GM12878 (cell line): ENCODE results near the gene MRRF. TPM values are rescaled to one million over a fixed set of nuclear protein-coding genes. Genes with fewer than 3 reads are reported as not detected.

Experiments
- ATAC-seq: fragments of 200-7000 bp; cut with Tn5 transposase; 3 replicates; pipeline ENCODE4 v1.9.1; 2020; ENCODE audit warnings: mild to moderate bottlenecking, moderate library complexity
- BruUV-seq: library from RNA; stranded (reverse); fragments of 400-500 nt; replicated peaks from 2 replicates; lab custom pipeline; 2021; lab: Mats Ljungman, UMichigan
- CTCF ChIA-PET: fragments of 300-600 bp; sonication (Branson Sonifier 250); formaldehyde crosslinking; extraction: SDS; loops from one replicate; lab custom pipeline; 2021; ENCODE audit warnings: inconsistent platforms; lab: Yijun Ruan, JAX
- POLR2A ChIA-PET: fragments of 350-600 bp; formaldehyde crosslinking; extraction: SDS; loops from one replicate; lab custom pipeline; 2021; ENCODE audit warnings: inconsistent platforms; lab: Charles Lee
- RAD21 ChIA-PET: fragments of 300-600 bp; sonication (Branson Sonifier 250); formaldehyde crosslinking; loops from one replicate; lab custom pipeline; 2023; ENCODE audit warnings: antibody characterized with exemption; ENCODE audit not compliant: unreplicated experiment; lab: Charles Lee
- SMC1A ChIA-PET: fragments of 300-600 bp; sonication (Branson Sonifier 250); formaldehyde crosslinking; loops from one replicate; lab custom pipeline; 2023; ENCODE audit not compliant: unreplicated experiment, uncharacterized antibody; lab: Charles Lee
- DNase-seq: peaks from one replicate; pipeline ENCODE4 v3.0.0-alpha.2; 2011; ENCODE audit warnings: low read depth, low spot score
- FAIRE-seq: peaks from 3 replicates; lab custom pipeline; 2011; peaks lifted over from hg19 to GRCh38; lab: Jason Lieb, UNC
- H2AFZ ChIP-seq: 2 replicates; pipeline ENCODE4 v1.6.0; 2011; ENCODE audit warnings: low read depth, low read length, control low read depth; ENCODE audit not compliant: control insufficient read depth
- H3K27ac ChIP-seq: 2 replicates; pipeline ENCODE4 v1.5.1; 2011; ENCODE audit warnings: control low read depth; ENCODE audit not compliant: control insufficient read depth, insufficient read depth
- H3K27me3 ChIP-seq, 2 experiments: replicated peaks in 1 of 2; 2 replicates each; pipeline versions ENCODE4 v1.6.0 to v1.6.1; 2011; ENCODE audit warnings: low read length in 1 of 2; ENCODE audit not compliant: control insufficient read depth in 2 of 2, insufficient read depth in 2 of 2
- H3K36me3 ChIP-seq, 2 experiments: 2 replicates each; pipeline ENCODE4 v1.5.1; 2011; ENCODE audit warnings: low read length in 1 of 2; ENCODE audit not compliant: control insufficient read depth in 2 of 2, insufficient read depth in 2 of 2
- H3K4me1 ChIP-seq: 2 replicates; pipeline ENCODE4 v1.6.1; 2011; ENCODE audit warnings: mild to moderate bottlenecking, low read length, moderate library complexity, mixed read lengths; ENCODE audit not compliant: control insufficient read depth, insufficient read depth
- H3K4me2 ChIP-seq: 2 replicates; pipeline ENCODE4 v1.6.0; 2011; ENCODE audit warnings: control low read depth; ENCODE audit not compliant: control insufficient read depth, insufficient read depth
- H3K4me3 ChIP-seq: fragments of 200-600 bp; sonication (generic); 2 replicates; pipeline ENCODE4 v1.5.1; 2016
- H3K79me2 ChIP-seq: 2 replicates; pipeline ENCODE4 v1.6.0; 2011; ENCODE audit warnings: low read length; ENCODE audit not compliant: control insufficient read depth, insufficient read depth
- H3K9ac ChIP-seq: 2 replicates; pipeline ENCODE4 v1.8.0; 2011; ENCODE audit warnings: low read length, control low read depth, mixed read lengths; ENCODE audit not compliant: control insufficient read depth, insufficient read depth
- H3K9me3 ChIP-seq: replicated peaks from 3 replicates; pipeline ENCODE4 v1.5.1; 2011; ENCODE audit warnings: mild to moderate bottlenecking, low read length; ENCODE audit not compliant: control insufficient read depth, insufficient read depth
- H4K20me1 ChIP-seq: 2 replicates; pipeline ENCODE4 v1.6.0; 2011; ENCODE audit not compliant: control insufficient read depth, insufficient read depth
- BCL11A ChIP-seq: IDR thresholded peaks from 2 replicates; pipeline ENCODE4 v1.6.1; 2011; ENCODE audit warnings: low read depth, low read length
- CHD1 ChIP-seq: IDR thresholded peaks from 2 replicates; pipeline ENCODE4 v1.6.1; 2012; ENCODE audit warnings: low read depth, low read length, improper control_type of control experiment
- EED ChIP-seq: sonication (generic); IDR thresholded peaks from 2 replicates; pipeline ENCODE4 v1.6.1; 2016; ENCODE audit warnings: antibody characterized with exemption, low read depth
- KDM1A ChIP-seq: fragments of 200-600 bp; sonication (generic); IDR thresholded peaks from 2 replicates; pipeline ENCODE4 v1.6.1; 2016; ENCODE audit warnings: borderline replicate concordance
- MYB ChIP-seq: fragments of 150-350 bp; IDR thresholded peaks from 2 replicates; pipeline ENCODE4 v1.6.1; 2014; ENCODE audit warnings: mild to moderate bottlenecking, low read depth, low read length, borderline replicate concordance
- NR2C1 ChIP-seq: fragments of 450-650 bp; IDR thresholded peaks from 2 replicates; pipeline ENCODE4 v1.6.1; 2017; ENCODE audit warnings: antibody characterized with exemption, mild to moderate bottlenecking, moderate library complexity
- NR2F1 ChIP-seq: fragments of 450-650 bp; conservative IDR thresholded peaks from 2 replicates; pipeline ENCODE4 v1.6.1; 2017; ENCODE audit warnings: mild to moderate bottlenecking
- PML ChIP-seq: IDR thresholded peaks from 2 replicates; pipeline ENCODE4 v1.6.1; 2012; ENCODE audit warnings: low read length, inconsistent platforms
- RELA ChIP-seq: fragments of 450-650 bp; IDR thresholded peaks from 2 replicates; pipeline ENCODE4 v1.8.0; 2014; ENCODE audit warnings: borderline replicate concordance; ENCODE audit not compliant: partially characterized antibody
- TCF12 ChIP-seq: IDR thresholded peaks from 2 replicates; pipeline ENCODE4 v1.6.1; 2011; ENCODE audit warnings: low read depth, mild to moderate bottlenecking, low read length
- WRNIP1 ChIP-seq: IDR thresholded peaks from 2 replicates; pipeline ENCODE4 v1.6.1; 2011; ENCODE audit warnings: low read depth, low read length, improper control_type of control experiment, borderline replicate concordance
- ZSCAN29 ChIP-seq: fragments of 450-650 bp; IDR thresholded peaks from 2 replicates; pipeline ENCODE4 v1.6.1; 2017; ENCODE audit warnings: mild to moderate bottlenecking, moderate library complexity
- WGBS: methylation state at CpG from one replicate; pipeline ENCODE4 v1.1.6; 2016; ENCODE audit warnings: low lambda C conversion rate; ENCODE audit not compliant: insufficient replicate concordance, insufficient coverage; ENCODE audit errors: missing lambda C conversion rate; 5-methylcytosine and 5-hydroxymethylcytosine counted together
- in situ Hi-C: fragments of 300-500 bp; cut with MboI; formaldehyde crosslinking; loops from 9 replicates; pipeline ENCODE4 v1.14.3; 2018; ENCODE audit warnings: mixed read lengths
- intact Hi-C: fragments of 100-400 bp; cut with micrococcal nuclease; formaldehyde crosslinking; loops from one replicate; pipeline ENCODE4 v1.14.2; 2022; ENCODE audit not compliant: unreplicated experiment
- polyA plus RNA-seq, 11 experiments: library from polyadenylated mRNA; depleted of rRNA in 4 of 11; unstranded in 6 of 11; stranded (reverse) in 5 of 11; fragments of >200 nt; fragmentation: Nextera tagmentation in 4 of 11; fragmentation: Illumina TruSeq in 1 of 11; extraction: Ambion mirVana in 4 of 11; extraction: Trizol in 1 of 11; gene quantifications; 1 replicate in 1 of 11; 2 replicates in 10 of 11; pipeline versions ENCODE4 v1.2.1 to v1.2.3, GENCODE V29; 2011 to 2016; ENCODE audit warnings: inconsistent platforms in 2 of 11, missing spikeins in 2 of 11, low read depth in 1 of 11
- total RNA-seq, 4 experiments: library from RNA; depleted of rRNA in 3 of 4; stranded (reverse); fragments of >200 nt in 3 of 4; fragmentation: Illumina TruSeq in 1 of 4; extraction: Trizol in 1 of 4; gene quantifications; 2 replicates each; pipeline versions ENCODE4 v1.2.1 to v1.2.3, GENCODE V29; 2013 to 2021
- TF ChIP-seq, protein P1 (sequence below): fragments of 450-650 bp; IDR thresholded peaks from 2 replicates; pipeline ENCODE4 v1.6.1; 2016; ENCODE audit warnings: mild to moderate bottlenecking, moderate library complexity, borderline replicate concordance

Gene MRRF
- total and polyA plus RNA-seq, 10 of the 15 experiments (the other 5 are each of a cell fraction or from before 2014, with no cell fraction given), result 64.8 to 112 (median 76.4) TPM

GRCh38 chr9:122367065-122367464, 102.4 kb downstream of the MRRF start:
- BruUV-seq, result no TSS peak
- H3K27ac ChIP-seq, result no peak overlapping the region
- SMC1A ChIA-PET, result interaction anchor here (0.6 kb wide), 1 partner anchor 268 kb away, joined by 3 read pairs; no protein-coding TSS in a partner anchor
- H4K20me1 ChIP-seq, result no peaks in the 10 kb centered on the region
- DNase-seq (no peak), FAIRE-seq (no peak), ATAC-seq (no peak)
- H2AFZ ChIP-seq, result peak overlapping the region; percentile 60; the same call in 1 of the 2 replicates
- no peak overlapping the region for H3K9ac ChIP-seq
- POLR2A ChIA-PET, result no interaction called here
- no peaks in the 10 kb centered on the region; the same call in 2 of the 3 replicates for H3K9me3 ChIP-seq
- H3K36me3 ChIP-seq, result no peaks in the 10 kb centered on the region
- H3K79me2 ChIP-seq, result no peaks in the 10 kb centered on the region
- intact Hi-C loops, result loop anchor here (5.0 kb wide), 1 partner anchor 85 kb away; no protein-coding TSS in a partner anchor
- no peak overlapping the region for H3K4me2 ChIP-seq
- no peaks in the 10 kb centered on the region; a peak in 1 of 4 replicates for H3K27me3 ChIP-seq
- RAD21 ChIA-PET, result interaction anchor here (1.3 kb wide), 1 partner anchor 242 kb away, joined by 3 read pairs; no protein-coding TSS in a partner anchor
- TF ChIP-seq NR2C1 (no peak), KDM1A (no peak), MYB (no peak), ZSCAN29 (no peak)
- TF ChIP-seq, all 136 proteins: peak for 0
- in situ Hi-C loops, result no loop called here
- 54% methylated on average over 7 of the region's 7 CpGs for WGBS
- Histone ChIP-seq H3K4me1 (peaks cover 23% of the 10 kb centered on the region), H3K4me3 (no peak overlapping the region)
- CTCF ChIA-PET, result no interaction called here

DNA sequence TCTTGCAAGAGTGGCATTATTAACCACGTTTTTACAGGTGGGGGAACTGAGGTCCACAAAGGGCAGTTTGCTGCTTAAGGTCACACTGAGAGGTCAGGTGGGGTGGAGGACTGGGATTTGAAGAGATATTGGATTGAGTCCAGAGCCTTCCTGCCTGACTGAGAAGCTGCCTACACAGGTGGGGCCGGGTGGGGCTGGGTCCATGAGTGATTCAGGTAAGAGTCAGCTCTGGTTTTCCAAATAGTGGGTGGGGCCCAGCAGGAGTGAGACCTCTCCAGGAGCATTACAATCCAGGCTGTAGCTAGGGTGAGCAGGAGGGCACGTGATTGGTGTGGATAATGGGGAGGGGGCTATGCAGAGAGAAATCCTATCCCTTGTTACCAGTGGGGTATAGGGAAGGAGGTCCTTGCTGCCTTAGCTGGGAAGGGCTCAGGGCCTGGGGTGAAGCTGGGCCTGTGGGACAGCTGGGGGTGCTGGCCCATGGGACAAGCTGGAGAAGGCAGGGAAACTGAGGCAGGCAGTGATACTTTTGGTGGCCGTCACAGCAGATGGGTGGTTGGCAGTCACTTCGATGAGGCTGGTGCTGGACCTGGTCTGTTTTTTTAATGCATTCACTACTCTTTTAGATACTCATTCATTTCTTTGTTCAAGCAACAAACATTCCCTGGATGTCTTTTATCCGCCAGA, 103.2 kb downstream of the MRRF start:
- ChIA-PET CTCF (interaction anchor here (0.8 kb wide), 1 partner anchor 87 kb away, joined by 3 read pairs; no protein-coding TSS in a partner anchor), RAD21 (no interaction called here), SMC1A (no interaction called here), POLR2A (interaction anchor here (0.6 kb wide), 1 partner anchor 378 kb away, joined by 4 read pairs; no protein-coding TSS in a partner anchor)
- H3K9ac ChIP-seq, result no peak overlapping the region
- no peaks in the 10 kb centered on the region; a peak in 1 of 4 replicates for H3K27me3 ChIP-seq
- no TSS peak for BruUV-seq
- no peak for FAIRE-seq
- TF ChIP-seq TCF12, result no peak
- no peak for TF ChIP-seq EED
- no peak for TF ChIP-seq RELA
- no peak for TF ChIP-seq WRNIP1
- no peak for TF ChIP-seq NR2F1
- TF ChIP-seq, protein P1, sequence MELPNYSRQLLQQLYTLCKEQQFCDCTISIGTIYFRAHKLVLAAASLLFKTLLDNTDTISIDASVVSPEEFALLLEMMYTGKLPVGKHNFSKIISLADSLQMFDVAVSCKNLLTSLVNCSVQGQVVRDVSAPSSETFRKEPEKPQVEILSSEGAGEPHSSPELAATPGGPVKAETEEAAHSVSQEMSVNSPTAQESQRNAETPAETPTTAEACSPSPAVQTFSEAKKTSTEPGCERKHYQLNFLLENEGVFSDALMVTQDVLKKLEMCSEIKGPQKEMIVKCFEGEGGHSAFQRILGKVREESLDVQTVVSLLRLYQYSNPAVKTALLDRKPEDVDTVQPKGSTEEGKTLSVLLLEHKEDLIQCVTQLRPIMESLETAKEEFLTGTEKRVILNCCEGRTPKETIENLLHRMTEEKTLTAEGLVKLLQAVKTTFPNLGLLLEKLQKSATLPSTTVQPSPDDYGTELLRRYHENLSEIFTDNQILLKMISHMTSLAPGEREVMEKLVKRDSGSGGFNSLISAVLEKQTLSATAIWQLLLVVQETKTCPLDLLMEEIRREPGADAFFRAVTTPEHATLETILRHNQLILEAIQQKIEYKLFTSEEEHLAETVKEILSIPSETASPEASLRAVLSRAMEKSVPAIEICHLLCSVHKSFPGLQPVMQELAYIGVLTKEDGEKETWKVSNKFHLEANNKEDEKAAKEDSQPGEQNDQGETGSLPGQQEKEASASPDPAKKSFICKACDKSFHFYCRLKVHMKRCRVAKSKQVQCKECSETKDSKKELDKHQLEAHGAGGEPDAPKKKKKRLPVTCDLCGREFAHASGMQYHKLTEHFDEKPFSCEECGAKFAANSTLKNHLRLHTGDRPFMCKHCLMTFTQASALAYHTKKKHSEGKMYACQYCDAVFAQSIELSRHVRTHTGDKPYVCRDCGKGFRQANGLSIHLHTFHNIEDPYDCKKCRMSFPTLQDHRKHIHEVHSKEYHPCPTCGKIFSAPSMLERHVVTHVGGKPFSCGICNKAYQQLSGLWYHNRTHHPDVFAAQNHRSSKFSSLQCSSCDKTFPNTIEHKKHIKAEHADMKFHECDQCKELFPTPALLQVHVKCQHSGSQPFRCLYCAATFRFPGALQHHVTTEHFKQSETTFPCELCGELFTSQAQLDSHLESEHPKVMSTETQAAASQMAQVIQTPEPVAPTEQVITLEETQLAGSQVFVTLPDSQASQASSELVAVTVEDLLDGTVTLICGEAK, result no peak
- no peak for TF ChIP-seq CHD1
- no peak for TF ChIP-seq PML
- no peak for TF ChIP-seq BCL11A
- H3K79me2 ChIP-seq, result no peaks in the 10 kb centered on the region
- in situ Hi-C loops (no loop called here), intact Hi-C loops (loop anchor here (5.0 kb wide), 1 partner anchor 84 kb away; no protein-coding TSS in a partner anchor)
- no peak overlapping the region for H2AFZ ChIP-seq
- 49% methylated on average over 6 of the region's 6 CpGs for WGBS
- no peaks in the 10 kb centered on the region for H4K20me1 ChIP-seq
- no peak overlapping the region for H3K4me2 ChIP-seq
- no peak for DNase-seq
- H3K9me3 ChIP-seq, result no peaks in the 10 kb centered on the region; the same call in 2 of the 3 replicates
- peaks cover 23% of the 10 kb centered on the region for H3K4me1 ChIP-seq
- no peaks in the 10 kb centered on the region for H3K36me3 ChIP-seq
- H3K27ac ChIP-seq, result no peak overlapping the region
- H3K4me3 ChIP-seq, result no peak overlapping the region
- no peak for ATAC-seq
